Measurements from ENCODE around the gene TANGO2. TPM values are rescaled to one million over a fixed set of nuclear protein-coding genes. Genes with fewer than 3 reads are reported as not detected.

The TANGO2 gene
- total and polyA plus RNA-seq, 2 of the 8 experiments (the other 6 are each of a cell fraction or from before 2014, with no cell fraction given) = 10.1 to 18.4 TPM

- TF ChIP-seq MAFK (IDR thresholded peaks at IDR 0.05; ENCODE audit: low read depth, low read length) = no peak
- TF ChIP-seq SIN3A (conservative IDR thresholded peaks at IDR 0.05 in 1 of 2, IDR thresholded peaks at IDR 0.05 in 1 of 2; ENCODE audit: low read depth in 1 of 2, low read length in 2 of 2) = peak in 1 of 2 experiments; percentile 43; a peak in 1 of 4 replicates
- no peak for TF ChIP-seq TAF1 (IDR thresholded peaks at IDR 0.05; ENCODE audit: low read depth, low read length)
- TF ChIP-seq RAD21 (IDR thresholded peaks at IDR 0.05 in 1 of 2, conservative IDR thresholded peaks at IDR 0.05 in 1 of 2; ENCODE audit: low read depth in 2 of 2, low read length in 2 of 2) = peak; percentile 89 to 96
- TF ChIP-seq NANOG (IDR thresholded peaks at IDR 0.05; ENCODE audit: insufficient read depth, low read depth, low read length, poor library complexity, severe bottlenecking) = no peak
- TF ChIP-seq USF2 (IDR thresholded peaks at IDR 0.05; ENCODE audit: low read length) = no peak
- no peak for TF ChIP-seq SIRT6 (IDR thresholded peaks at IDR 0.05; ENCODE audit: low read length)
- TF ChIP-seq YY1 (IDR thresholded peaks at IDR 0.05; ENCODE audit: low read depth, low read length) = no peak
- no peak for TF ChIP-seq TAF7 (optimal IDR thresholded peaks at IDR 0.05; ENCODE audit: borderline replicate concordance, low read depth, low read length)
- no peak for TF ChIP-seq KDM5A (IDR thresholded peaks at IDR 0.05; ENCODE audit: low read length)
These were observed 7.5 kb upstream of the TANGO2 start (continued) for GRCh38 chr22:20013382-20013871.

Data from H1 (cell line).